GM23338 (cell line): Measurements from ENCODE around the gene CREBL2. TPM values are rescaled to one million over a fixed set of nuclear protein-coding genes. Genes with fewer than 3 reads are reported as not detected.

ENCODE experiments used
- ATAC-seq: fragments of 200-7000 bp; cut with Tn5 transposase; 3 replicates; pipeline ENCODE4 v1.9.1; 2020
- DNase-seq: peaks from one replicate; pipeline ENCODE4 v3.0.0-alpha.2; 2015; ENCODE audit warnings: low spot score
- H2AFZ ChIP-seq: fragments of 200-600 bp; sonication (generic); 2 replicates; pipeline ENCODE4 v1.8.0; 2016; ENCODE audit warnings: antibody characterized with exemption, mild to moderate bottlenecking, moderate library complexity
- H3F3A ChIP-seq: fragments of 200-600 bp; sonication (generic); replicated peaks from 2 replicates; pipeline ENCODE4 v1.8.0; 2017; ENCODE audit warnings: antibody characterized with exemption, mixed run types, low read depth
- H3K27ac ChIP-seq: fragments of 200-600 bp; sonication (generic); 2 replicates; pipeline ENCODE4 v1.6.1; 2016; ENCODE audit warnings: low read depth
- H3K27me3 ChIP-seq: fragments of 200-600 bp; sonication (generic); 2 replicates; pipeline ENCODE4 v1.8.0; 2016; ENCODE audit warnings: mild to moderate bottlenecking, mixed run types, moderate library complexity; ENCODE audit not compliant: insufficient read depth
- H3K36me3 ChIP-seq: fragments of 200-600 bp; sonication (generic); 2 replicates; pipeline ENCODE4 v1.8.0; 2016; ENCODE audit warnings: mild to moderate bottlenecking; ENCODE audit not compliant: insufficient read depth
- H3K4me1 ChIP-seq: fragments of 200-600 bp; sonication (generic); 2 replicates; pipeline ENCODE4 v1.8.0; 2016; ENCODE audit warnings: mild to moderate bottlenecking, moderate library complexity; ENCODE audit not compliant: insufficient read depth
- H3K4me2 ChIP-seq: fragments of 200-600 bp; sonication (generic); 2 replicates; pipeline ENCODE4 v1.7.1; 2017; ENCODE audit warnings: mixed run types
- H3K4me3 ChIP-seq: fragments of 200-600 bp; sonication (generic); 2 replicates; pipeline ENCODE4 v1.6.1; 2016; ENCODE audit warnings: mixed run types
- H3K79me2 ChIP-seq: fragments of 200-600 bp; sonication (generic); replicated peaks from 2 replicates; pipeline ENCODE4 v1.8.0; 2017; ENCODE audit warnings: mild to moderate bottlenecking; ENCODE audit not compliant: insufficient read depth
- H3K9me2 ChIP-seq: fragments of 200-600 bp; sonication (generic); 2 replicates; pipeline ENCODE4 v1.8.0; 2017; ENCODE audit not compliant: insufficient read depth
- H4K20me1 ChIP-seq: fragments of 200-600 bp; sonication (generic); replicated peaks from 2 replicates; pipeline ENCODE4 v1.8.0; 2017; ENCODE audit warnings: mild to moderate bottlenecking; ENCODE audit not compliant: insufficient read depth
- H3K27ac Mint-ChIP-seq: 2 replicates; pipeline ENCODE4 v1.8.0; 2020; ENCODE audit warnings: inconsistent platforms, mild to moderate bottlenecking, moderate library complexity, mixed read lengths
- H3K27me3 Mint-ChIP-seq: 3 replicates; pipeline ENCODE4 v1.8.0; 2022; ENCODE audit warnings: low read depth, mild to moderate bottlenecking, moderate library complexity, mixed read lengths, inconsistent platforms; ENCODE audit not compliant: insufficient read depth, poor library complexity
- H3K36me3 Mint-ChIP-seq: 3 replicates; pipeline ENCODE4 v1.8.0; 2021; ENCODE audit warnings: low read depth, mild to moderate bottlenecking, inconsistent platforms, moderate library complexity, mixed read lengths
- H3K4me1 Mint-ChIP-seq: 3 replicates; pipeline ENCODE4 v1.8.0; 2020; ENCODE audit warnings: mild to moderate bottlenecking, inconsistent platforms, mixed read lengths
- H3K4me3 Mint-ChIP-seq: 3 replicates; pipeline ENCODE4 v1.8.0; 2021; ENCODE audit warnings: moderate library complexity, mild to moderate bottlenecking, inconsistent platforms, mixed read lengths
- H3K9me3 Mint-ChIP-seq: 3 replicates; pipeline ENCODE4 v1.8.0; 2020; ENCODE audit warnings: moderate library complexity, mild to moderate bottlenecking, inconsistent platforms, mixed read lengths
- CREB1 ChIP-seq: fragments of 250-450 bp; sonication (Bioruptor Pico); IDR thresholded peaks from 2 replicates; pipeline ENCODE4 v1.5.0; 2020; ENCODE audit warnings: low read depth, mild to moderate bottlenecking, moderate library complexity
- EZH2 ChIP-seq: fragments of 200-600 bp; sonication (generic); IDR thresholded peaks from one replicate; pipeline ENCODE4 v1.8.0; 2017; ENCODE audit warnings: antibody characterized with exemption, mild to moderate bottlenecking, low read depth; ENCODE audit not compliant: unreplicated experiment
- EZH2phosphoT487 ChIP-seq: fragments of 200-600 bp; sonication (generic); IDR thresholded peaks from one replicate; pipeline ENCODE4 v1.8.1; 2018; ENCODE audit warnings: antibody characterized with exemption; ENCODE audit not compliant: unreplicated experiment
- JUNB ChIP-seq: IDR thresholded peaks from one replicate; pipeline ENCODE4 v1.6.1; 2016; ENCODE audit warnings: antibody characterized with exemption; ENCODE audit not compliant: unreplicated experiment
- POLR2AphosphoS5 ChIP-seq: IDR thresholded peaks from 2 replicates; pipeline ENCODE4 v1.6.1; 2016; ENCODE audit warnings: antibody characterized with exemption, low read depth
- ZNF331 ChIP-seq: fragments of 250-450 bp; sonication (Bioruptor Pico); IDR thresholded peaks from 2 replicates; pipeline ENCODE4 v1.5.0; 2020; ENCODE audit warnings: low read depth, mild to moderate bottlenecking, moderate library complexity
- polyA plus RNA-seq: library from polyadenylated mRNA; unstranded; fragments of >200 nt; fragmentation: Nextera tagmentation; extraction: Ambion mirVana; gene quantifications from 2 replicates; pipeline ENCODE4 v1.2.1, GENCODE V29; 2016
- total RNA-seq: library from RNA; depleted of rRNA; stranded (reverse); fragments of >200 nt; shearing (Covaris generic); gene quantifications from 2 replicates; pipeline ENCODE4 v1.2.3, GENCODE V29; 2014
- TF ChIP-seq, protein P1 (sequence below), 2 experiments: fragments of 200-600 bp in 1 of 2; sonication (generic) in 1 of 2; conservative IDR thresholded peaks; 2 replicates each; pipeline versions ENCODE4 v1.5.1 to v1.6.1; 2016 to 2017; ENCODE audit warnings: antibody characterized with exemption in 2 of 2, low read depth in 2 of 2, mild to moderate bottlenecking in 2 of 2, moderate library complexity in 1 of 2
- TF ChIP-seq, protein P2 (sequence below): IDR thresholded peaks from one replicate; pipeline ENCODE4 v1.6.1; 2018; ENCODE audit warnings: antibody characterized with exemption; ENCODE audit not compliant: unreplicated experiment
- TF ChIP-seq, protein P3 (sequence below): fragments of 250-450 bp; sonication (Bioruptor Pico); IDR thresholded peaks from 2 replicates; pipeline ENCODE4 v1.5.0; 2020; ENCODE audit warnings: mild to moderate bottlenecking, moderate library complexity

The CREBL2 gene
- total and polyA plus RNA-seq, 2 experiments from 2014 or later, result 9.0 to 21.6 TPM

DNA sequence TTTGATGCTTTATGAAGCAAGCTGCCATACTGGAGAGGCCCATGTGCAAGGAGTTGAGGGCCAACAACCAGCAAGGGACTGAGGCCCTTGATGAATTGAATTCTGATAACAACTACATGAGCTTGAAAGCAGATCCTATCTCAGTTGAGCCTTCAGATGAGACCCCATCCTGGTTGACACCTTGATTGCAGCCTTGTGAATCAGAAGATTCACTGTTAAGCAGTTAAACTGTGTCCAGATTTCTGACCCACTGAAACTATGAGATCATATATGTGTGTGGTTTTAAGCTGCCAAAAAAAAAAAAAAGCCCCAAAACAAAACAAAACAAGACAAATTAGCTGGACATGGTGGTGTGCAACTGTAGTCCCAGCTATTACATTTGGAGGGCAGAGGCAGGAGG is 42.2 kb downstream of the CREBL2 start:
- peaks cover 3% of the 10 kb centered on the region; the same call in 1 of the 2 replicates for H3K9me2 ChIP-seq
- Mint-ChIP-seq H3K4me1 (peaks cover 21% of the 10 kb centered on the region), H3K4me3 (no peak overlapping the region), H3K27me3 (peaks cover 10% of the 10 kb centered on the region), H3K36me3 (peaks cover 38% of the 10 kb centered on the region), H3K27ac (no peak overlapping the region), H3K9me3 (peaks cover 40% of the 10 kb centered on the region)
- peaks cover 11% of the 10 kb centered on the region for H3K36me3 ChIP-seq
- DNase-seq, result no peak
- H2AFZ ChIP-seq, result no peak overlapping the region
- no peaks in the 10 kb centered on the region; the same call in 1 of the 2 replicates for H4K20me1 ChIP-seq
- no peaks in the 10 kb centered on the region; the same call in 1 of the 2 replicates for H3F3A ChIP-seq
- H3K79me2 ChIP-seq, result no peaks in the 10 kb centered on the region
- no peaks in the 10 kb centered on the region for H3K27me3 ChIP-seq
- no peak overlapping the region for H3K4me2 ChIP-seq
- no peak overlapping the region for H3K27ac ChIP-seq
- peaks cover 9% of the 10 kb centered on the region for H3K4me1 ChIP-seq
- ATAC-seq, result no peak
- TF ChIP-seq POLR2AphosphoS5 (no peak), EZH2 (no peak), JUNB (no peak), CREB1 (no peak), EZH2phosphoT487 (no peak), ZNF331 (CRISPR knock-in tag) (no peak)
- TF ChIP-seq, protein P1, sequence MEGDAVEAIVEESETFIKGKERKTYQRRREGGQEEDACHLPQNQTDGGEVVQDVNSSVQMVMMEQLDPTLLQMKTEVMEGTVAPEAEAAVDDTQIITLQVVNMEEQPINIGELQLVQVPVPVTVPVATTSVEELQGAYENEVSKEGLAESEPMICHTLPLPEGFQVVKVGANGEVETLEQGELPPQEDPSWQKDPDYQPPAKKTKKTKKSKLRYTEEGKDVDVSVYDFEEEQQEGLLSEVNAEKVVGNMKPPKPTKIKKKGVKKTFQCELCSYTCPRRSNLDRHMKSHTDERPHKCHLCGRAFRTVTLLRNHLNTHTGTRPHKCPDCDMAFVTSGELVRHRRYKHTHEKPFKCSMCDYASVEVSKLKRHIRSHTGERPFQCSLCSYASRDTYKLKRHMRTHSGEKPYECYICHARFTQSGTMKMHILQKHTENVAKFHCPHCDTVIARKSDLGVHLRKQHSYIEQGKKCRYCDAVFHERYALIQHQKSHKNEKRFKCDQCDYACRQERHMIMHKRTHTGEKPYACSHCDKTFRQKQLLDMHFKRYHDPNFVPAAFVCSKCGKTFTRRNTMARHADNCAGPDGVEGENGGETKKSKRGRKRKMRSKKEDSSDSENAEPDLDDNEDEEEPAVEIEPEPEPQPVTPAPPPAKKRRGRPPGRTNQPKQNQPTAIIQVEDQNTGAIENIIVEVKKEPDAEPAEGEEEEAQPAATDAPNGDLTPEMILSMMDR (conservative IDR thresholded peaks at IDR 0.05; ENCODE audit: low read depth in 2 of 2), result no peak
- TF ChIP-seq, protein P2, sequence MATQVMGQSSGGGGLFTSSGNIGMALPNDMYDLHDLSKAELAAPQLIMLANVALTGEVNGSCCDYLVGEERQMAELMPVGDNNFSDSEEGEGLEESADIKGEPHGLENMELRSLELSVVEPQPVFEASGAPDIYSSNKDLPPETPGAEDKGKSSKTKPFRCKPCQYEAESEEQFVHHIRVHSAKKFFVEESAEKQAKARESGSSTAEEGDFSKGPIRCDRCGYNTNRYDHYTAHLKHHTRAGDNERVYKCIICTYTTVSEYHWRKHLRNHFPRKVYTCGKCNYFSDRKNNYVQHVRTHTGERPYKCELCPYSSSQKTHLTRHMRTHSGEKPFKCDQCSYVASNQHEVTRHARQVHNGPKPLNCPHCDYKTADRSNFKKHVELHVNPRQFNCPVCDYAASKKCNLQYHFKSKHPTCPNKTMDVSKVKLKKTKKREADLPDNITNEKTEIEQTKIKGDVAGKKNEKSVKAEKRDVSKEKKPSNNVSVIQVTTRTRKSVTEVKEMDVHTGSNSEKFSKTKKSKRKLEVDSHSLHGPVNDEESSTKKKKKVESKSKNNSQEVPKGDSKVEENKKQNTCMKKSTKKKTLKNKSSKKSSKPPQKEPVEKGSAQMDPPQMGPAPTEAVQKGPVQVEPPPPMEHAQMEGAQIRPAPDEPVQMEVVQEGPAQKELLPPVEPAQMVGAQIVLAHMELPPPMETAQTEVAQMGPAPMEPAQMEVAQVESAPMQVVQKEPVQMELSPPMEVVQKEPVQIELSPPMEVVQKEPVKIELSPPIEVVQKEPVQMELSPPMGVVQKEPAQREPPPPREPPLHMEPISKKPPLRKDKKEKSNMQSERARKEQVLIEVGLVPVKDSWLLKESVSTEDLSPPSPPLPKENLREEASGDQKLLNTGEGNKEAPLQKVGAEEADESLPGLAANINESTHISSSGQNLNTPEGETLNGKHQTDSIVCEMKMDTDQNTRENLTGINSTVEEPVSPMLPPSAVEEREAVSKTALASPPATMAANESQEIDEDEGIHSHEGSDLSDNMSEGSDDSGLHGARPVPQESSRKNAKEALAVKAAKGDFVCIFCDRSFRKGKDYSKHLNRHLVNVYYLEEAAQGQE, result no peak
- TF ChIP-seq, protein P3, sequence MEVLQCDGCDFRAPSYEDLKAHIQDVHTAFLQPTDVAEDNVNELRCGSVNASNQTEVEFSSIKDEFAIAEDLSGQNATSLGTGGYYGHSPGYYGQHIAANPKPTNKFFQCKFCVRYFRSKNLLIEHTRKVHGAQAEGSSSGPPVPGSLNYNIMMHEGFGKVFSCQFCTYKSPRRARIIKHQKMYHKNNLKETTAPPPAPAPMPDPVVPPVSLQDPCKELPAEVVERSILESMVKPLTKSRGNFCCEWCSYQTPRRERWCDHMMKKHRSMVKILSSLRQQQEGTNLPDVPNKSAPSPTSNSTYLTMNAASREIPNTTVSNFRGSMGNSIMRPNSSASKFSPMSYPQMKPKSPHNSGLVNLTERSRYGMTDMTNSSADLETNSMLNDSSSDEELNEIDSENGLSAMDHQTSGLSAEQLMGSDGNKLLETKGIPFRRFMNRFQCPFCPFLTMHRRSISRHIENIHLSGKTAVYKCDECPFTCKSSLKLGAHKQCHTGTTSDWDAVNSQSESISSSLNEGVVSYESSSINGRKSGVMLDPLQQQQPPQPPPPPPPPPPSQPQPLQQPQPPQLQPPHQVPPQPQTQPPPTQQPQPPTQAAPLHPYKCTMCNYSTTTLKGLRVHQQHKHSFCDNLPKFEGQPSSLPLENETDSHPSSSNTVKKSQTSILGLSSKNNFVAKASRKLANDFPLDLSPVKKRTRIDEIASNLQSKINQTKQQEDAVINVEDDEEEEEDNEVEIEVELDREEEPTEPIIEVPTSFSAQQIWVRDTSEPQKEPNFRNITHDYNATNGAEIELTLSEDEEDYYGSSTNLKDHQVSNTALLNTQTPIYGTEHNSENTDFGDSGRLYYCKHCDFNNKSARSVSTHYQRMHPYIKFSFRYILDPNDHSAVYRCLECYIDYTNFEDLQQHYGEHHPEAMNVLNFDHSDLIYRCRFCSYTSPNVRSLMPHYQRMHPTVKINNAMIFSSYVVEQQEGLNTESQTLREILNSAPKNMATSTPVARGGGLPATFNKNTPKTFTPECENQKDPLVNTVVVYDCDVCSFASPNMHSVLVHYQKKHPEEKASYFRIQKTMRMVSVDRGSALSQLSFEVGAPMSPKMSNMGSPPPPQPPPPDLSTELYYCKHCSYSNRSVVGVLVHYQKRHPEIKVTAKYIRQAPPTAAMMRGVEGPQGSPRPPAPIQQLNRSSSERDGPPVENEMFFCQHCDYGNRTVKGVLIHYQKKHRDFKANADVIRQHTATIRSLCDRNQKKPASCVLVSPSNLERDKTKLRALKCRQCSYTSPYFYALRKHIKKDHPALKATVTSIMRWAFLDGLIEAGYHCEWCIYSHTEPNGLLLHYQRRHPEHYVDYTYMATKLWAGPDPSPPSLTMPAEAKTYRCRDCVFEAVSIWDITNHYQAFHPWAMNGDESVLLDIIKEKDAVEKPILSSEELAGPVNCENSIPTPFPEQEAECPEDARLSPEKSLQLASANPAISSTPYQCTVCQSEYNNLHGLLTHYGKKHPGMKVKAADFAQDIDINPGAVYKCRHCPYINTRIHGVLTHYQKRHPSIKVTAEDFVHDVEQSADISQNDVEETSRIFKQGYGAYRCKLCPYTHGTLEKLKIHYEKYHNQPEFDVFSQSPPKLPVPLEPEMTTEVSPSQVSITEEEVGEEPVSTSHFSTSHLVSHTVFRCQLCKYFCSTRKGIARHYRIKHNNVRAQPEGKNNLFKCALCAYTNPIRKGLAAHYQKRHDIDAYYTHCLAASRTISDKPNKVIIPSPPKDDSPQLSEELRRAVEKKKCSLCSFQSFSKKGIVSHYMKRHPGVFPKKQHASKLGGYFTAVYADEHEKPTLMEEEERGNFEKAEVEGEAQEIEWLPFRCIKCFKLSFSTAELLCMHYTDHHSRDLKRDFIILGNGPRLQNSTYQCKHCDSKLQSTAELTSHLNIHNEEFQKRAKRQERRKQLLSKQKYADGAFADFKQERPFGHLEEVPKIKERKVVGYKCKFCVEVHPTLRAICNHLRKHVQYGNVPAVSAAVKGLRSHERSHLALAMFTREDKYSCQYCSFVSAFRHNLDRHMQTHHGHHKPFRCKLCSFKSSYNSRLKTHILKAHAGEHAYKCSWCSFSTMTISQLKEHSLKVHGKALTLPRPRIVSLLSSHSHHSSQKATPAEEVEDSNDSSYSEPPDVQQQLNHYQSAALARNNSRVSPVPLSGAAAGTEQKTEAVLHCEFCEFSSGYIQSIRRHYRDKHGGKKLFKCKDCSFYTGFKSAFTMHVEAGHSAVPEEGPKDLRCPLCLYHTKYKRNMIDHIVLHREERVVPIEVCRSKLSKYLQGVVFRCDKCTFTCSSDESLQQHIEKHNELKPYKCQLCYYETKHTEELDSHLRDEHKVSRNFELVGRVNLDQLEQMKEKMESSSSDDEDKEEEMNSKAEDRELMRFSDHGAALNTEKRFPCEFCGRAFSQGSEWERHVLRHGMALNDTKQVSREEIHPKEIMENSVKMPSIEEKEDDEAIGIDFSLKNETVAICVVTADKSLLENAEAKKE, result no peak
- H3K4me3 ChIP-seq, result no peak overlapping the region
